Testis (tissue), 3 donors: ENCODE results near the gene HHATL. TPM values are rescaled to one million over a fixed set of nuclear protein-coding genes. Genes with fewer than 3 reads are reported as not detected.

Experiments
- DNase-seq: peaks from one replicate; pipeline ENCODE4 v3.0.0-alpha.2; 2019
- H3K27ac ChIP-seq, 2 donors: fragments of 200-600 bp; sonication (generic); one replicate each; pipeline ENCODE4 v1.5.1; 2019
- H3K27me3 ChIP-seq: fragments of 200-600 bp; sonication (generic); one replicate; pipeline ENCODE4 v1.5.1; 2019
- H3K36me3 ChIP-seq: fragments of 200-600 bp; sonication (generic); one replicate; pipeline ENCODE4 v1.5.1; 2017; ENCODE audit warnings: low read depth; ENCODE audit errors: missing control alignments
- H3K4me1 ChIP-seq: fragments of 200-600 bp; sonication (generic); one replicate; pipeline ENCODE4 v1.5.1; 2019
- H3K4me3 ChIP-seq, 2 donors: fragments of 200-600 bp; sonication (generic); one replicate each; pipeline ENCODE4 v1.5.1; 2017 to 2019
- H3K9me3 ChIP-seq: fragments of 200-600 bp; sonication (generic); one replicate; pipeline ENCODE4 v1.5.1; 2017
- POLR2A ChIP-seq: fragments of 450-650 bp; IDR thresholded peaks from one replicate; pipeline ENCODE4 v1.6.1; 2017; ENCODE audit warnings: antibody characterized with exemption, mild to moderate bottlenecking, moderate library complexity
- WGBS, 2 donors: methylation state at CpG; one replicate each; pipeline ENCODE4 v1.1.5; 2018; 5-methylcytosine and 5-hydroxymethylcytosine counted together
- intact Hi-C: fragments of 100-400 bp; cut with DNase I; formaldehyde crosslinking; loops from one replicate; pipeline ENCODE4 v1.15.1; 2023; ENCODE audit warnings: low total_unique reads
- polyA plus RNA-seq: library from polyadenylated mRNA; stranded (reverse); fragments of 350-450 nt; fragmentation: Illumina TruSeq; extraction: RNeasy Lipid Tissue Mini Kit (QIAGEN cat#74804); gene quantifications from one replicate; pipeline ENCODE4 v1.2.3, GENCODE V29; 2014; ENCODE audit warnings: low read depth, low replicate concordance; ENCODE audit not compliant: insufficient read depth
- total RNA-seq, 2 donors: library from RNA; depleted of rRNA; stranded (reverse); fragments of >200 nt; gene quantifications; one replicate each; pipeline ENCODE4 v1.2.3, GENCODE V29; 2016
- TF ChIP-seq, protein P1 (sequence below), 3 experiments: fragments of 450-650 bp in 2 of 3; fragments of 200-600 bp in 1 of 3; sonication (generic) in 1 of 3; IDR thresholded peaks; one replicate each; pipeline ENCODE4 v1.5.1; 2016 to 2019; ENCODE audit warnings: antibody characterized with exemption in 3 of 3, mild to moderate bottlenecking in 2 of 3, moderate library complexity in 1 of 3

The HHATL gene
- total and polyA plus RNA-seq, 3 donors from 2014 or later: 6.1 to 7.2 (median 6.4) TPM

DNA sequence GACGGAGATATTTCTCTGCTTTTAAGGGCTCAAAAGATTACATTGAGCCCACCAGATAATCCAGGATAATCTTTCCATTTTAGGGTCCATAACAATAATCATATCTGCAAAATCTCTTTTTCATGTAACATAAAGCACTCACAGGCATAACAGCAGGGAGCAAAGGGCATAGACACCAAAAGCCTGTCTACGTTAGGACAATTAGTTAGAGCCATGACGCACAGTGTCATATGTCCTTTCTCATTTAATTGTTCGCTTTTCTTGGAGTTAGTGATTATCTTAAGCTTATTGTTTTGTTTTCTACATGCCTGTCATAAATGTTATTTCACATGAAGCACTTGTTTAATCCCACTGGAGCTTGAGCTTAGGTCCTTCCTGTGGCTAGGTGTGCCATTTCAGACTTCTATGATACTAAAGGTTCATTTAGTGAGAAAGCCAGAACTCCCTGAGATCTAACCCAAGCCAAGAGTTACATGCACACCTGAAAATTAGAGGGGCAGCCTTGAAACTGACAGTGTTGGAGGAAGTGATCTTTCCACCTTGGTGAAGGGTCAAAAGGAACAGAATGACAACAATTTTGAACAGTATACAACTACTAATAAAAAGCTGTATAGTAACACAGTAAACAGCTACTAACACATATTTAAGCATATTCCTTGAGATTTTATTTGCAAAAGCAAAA is 11.7 kb upstream of the HHATL start:
- H3K27ac ChIP-seq: no peak overlapping the region
- WGBS, 2 donors: 86 to 87% methylated on average over 4 of the region's 4 CpGs
- intact Hi-C loops: no loop called here
- H3K27me3 ChIP-seq: no peaks in the 10 kb centered on the region
- DNase-seq: no peak
- H3K4me1 ChIP-seq: no peaks in the 10 kb centered on the region
- H3K9me3 ChIP-seq: no peaks in the 10 kb centered on the region
- no peaks in the 10 kb centered on the region for H3K36me3 ChIP-seq
- no peak for TF ChIP-seq POLR2A
- TF ChIP-seq, protein P1, sequence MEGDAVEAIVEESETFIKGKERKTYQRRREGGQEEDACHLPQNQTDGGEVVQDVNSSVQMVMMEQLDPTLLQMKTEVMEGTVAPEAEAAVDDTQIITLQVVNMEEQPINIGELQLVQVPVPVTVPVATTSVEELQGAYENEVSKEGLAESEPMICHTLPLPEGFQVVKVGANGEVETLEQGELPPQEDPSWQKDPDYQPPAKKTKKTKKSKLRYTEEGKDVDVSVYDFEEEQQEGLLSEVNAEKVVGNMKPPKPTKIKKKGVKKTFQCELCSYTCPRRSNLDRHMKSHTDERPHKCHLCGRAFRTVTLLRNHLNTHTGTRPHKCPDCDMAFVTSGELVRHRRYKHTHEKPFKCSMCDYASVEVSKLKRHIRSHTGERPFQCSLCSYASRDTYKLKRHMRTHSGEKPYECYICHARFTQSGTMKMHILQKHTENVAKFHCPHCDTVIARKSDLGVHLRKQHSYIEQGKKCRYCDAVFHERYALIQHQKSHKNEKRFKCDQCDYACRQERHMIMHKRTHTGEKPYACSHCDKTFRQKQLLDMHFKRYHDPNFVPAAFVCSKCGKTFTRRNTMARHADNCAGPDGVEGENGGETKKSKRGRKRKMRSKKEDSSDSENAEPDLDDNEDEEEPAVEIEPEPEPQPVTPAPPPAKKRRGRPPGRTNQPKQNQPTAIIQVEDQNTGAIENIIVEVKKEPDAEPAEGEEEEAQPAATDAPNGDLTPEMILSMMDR (IDR thresholded peaks at IDR 0.05): no peak
- no peak overlapping the region for H3K4me3 ChIP-seq

DNA sequence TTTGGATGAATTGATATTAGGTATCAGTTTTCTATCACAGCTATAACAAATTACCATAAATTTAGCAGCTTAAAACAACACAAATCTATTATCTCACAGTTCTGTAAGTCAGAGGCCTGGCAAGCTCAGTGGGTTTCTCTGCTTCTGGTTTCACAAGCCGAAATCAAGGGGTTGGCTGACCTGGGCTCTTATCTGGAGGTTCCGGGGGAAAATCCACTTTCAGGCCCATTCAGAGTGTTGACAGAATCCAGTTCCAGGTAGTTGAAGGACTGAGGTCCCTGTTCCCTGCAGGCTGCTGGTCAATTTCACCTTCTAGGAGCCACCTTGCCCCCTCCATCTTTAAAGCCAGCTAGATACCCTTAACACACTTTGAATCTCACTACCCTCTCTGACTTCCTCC is 11.1 kb upstream of the HHATL start:
- Histone ChIP-seq H3K4me1 (no peaks in the 10 kb centered on the region), H3K4me3 (no peak overlapping the region), H3K27ac (no peak overlapping the region), H3K27me3 (no peaks in the 10 kb centered on the region), H3K36me3 (no peaks in the 10 kb centered on the region), H3K9me3 (no peaks in the 10 kb centered on the region)
- TF ChIP-seq, protein P1 (IDR thresholded peaks at IDR 0.05): no peak
- no peak for TF ChIP-seq POLR2A
- 91 to 92% methylated on average over 2 of the region's 2 CpGs for WGBS, 2 donors
- DNase-seq: peak; percentile 7
- intact Hi-C loops: no loop called here

- no peak overlapping the region for H3K4me3 ChIP-seq
- no peaks in the 10 kb centered on the region for H3K27me3 ChIP-seq
- DNase-seq: no peak
- no peak overlapping the region for H3K27ac ChIP-seq
- H3K36me3 ChIP-seq: no peaks in the 10 kb centered on the region
- TF ChIP-seq POLR2A: no peak
- TF ChIP-seq, protein P1 (IDR thresholded peaks at IDR 0.05): no peak
- no peaks in the 10 kb centered on the region for H3K4me1 ChIP-seq
- WGBS, 2 donors: 89 to 91% methylated on average over 4 to 5 of the region's 5 CpGs
- intact Hi-C loops: no loop called here
- no peaks in the 10 kb centered on the region for H3K9me3 ChIP-seq
Observed at GRCh38 chr3:42712688-42713372, 10.2 kb upstream of the HHATL start.

DNA sequence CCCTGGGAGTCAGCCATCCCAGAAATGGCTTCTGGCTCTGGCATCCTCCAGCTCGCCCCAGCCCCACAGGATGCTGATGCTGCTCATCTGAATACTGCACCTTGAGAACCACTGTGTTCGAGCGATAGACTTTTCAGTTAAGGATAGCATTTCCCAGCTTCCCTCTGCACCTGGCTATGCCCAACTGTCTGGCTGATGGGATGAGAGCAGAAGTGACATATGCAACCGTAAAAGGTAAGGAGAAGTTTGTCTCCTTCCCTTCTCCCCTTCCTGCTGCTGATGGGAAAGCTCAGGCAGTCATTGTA is 9.7 kb upstream of the HHATL start:
- no peaks in the 10 kb centered on the region for H3K36me3 ChIP-seq
- 83 to 86% methylated on average over 4 of the region's 4 CpGs for WGBS, 2 donors
- intact Hi-C loops: no loop called here

More for the DNA sequence above, 9.7 kb upstream of the HHATL start:
- Histone ChIP-seq H3K4me1 (no peaks in the 10 kb centered on the region), H3K4me3 (no peak overlapping the region), H3K9me3 (no peaks in the 10 kb centered on the region), H3K27ac (no peak overlapping the region), H3K27me3 (no peaks in the 10 kb centered on the region)
- TF ChIP-seq, protein P1 (IDR thresholded peaks at IDR 0.05): no peak
- no peak for TF ChIP-seq POLR2A
- no peak for DNase-seq
